ENCODE data around the gene CYP4F22.

The CYP4F22 gene

GRCh38 chr19:15540435-15540834 lies 32.1 kb downstream of the CYP4F22 start:
- DNase-seq (ENCODE audit: low read depth), result no peak
- H3K4me3 ChIP-seq (ENCODE audit: low read length), result no peak overlapping the region
- TF ChIP-seq CTCF (conservative IDR thresholded peaks at IDR 0.05; ENCODE audit: low read length), result no peak

- no peak for TF ChIP-seq CTCF (conservative IDR thresholded peaks at IDR 0.05; ENCODE audit: low read length)
- H3K4me3 ChIP-seq (ENCODE audit: low read length), result no peak overlapping the region
- DNase-seq (ENCODE audit: low read depth), result no peak
Observed at GRCh38 chr19:15544283-15544682, 36.0 kb downstream of the CYP4F22 start.

GRCh38 chr19:15544970-15545369 lies 36.6 kb downstream of the CYP4F22 start:
- DNase-seq (ENCODE audit: low read depth), result no peak
- no peak for TF ChIP-seq CTCF (conservative IDR thresholded peaks at IDR 0.05; ENCODE audit: low read length)

GRCh38 chr19:15548648-15549047 lies 40.3 kb downstream of the CYP4F22 start:
- DNase-seq (ENCODE audit: low read depth), result no peak
- TF ChIP-seq CTCF (conservative IDR thresholded peaks at IDR 0.05; ENCODE audit: low read length), result no peak
- H3K4me3 ChIP-seq (ENCODE audit: low read length), result no peak overlapping the region

More at GRCh38 chr19:15544970-15545369, 36.6 kb downstream of the CYP4F22 start:
- no peak overlapping the region for H3K4me3 ChIP-seq (ENCODE audit: low read length)

- no peak overlapping the region for H3K4me3 ChIP-seq (ENCODE audit: low read length)
- TF ChIP-seq CTCF (conservative IDR thresholded peaks at IDR 0.05; ENCODE audit: low read length), result no peak
- no peak for DNase-seq (ENCODE audit: low read depth)
Observed at GRCh38 chr19:15549581-15549980, 41.3 kb downstream of the CYP4F22 start.

- no peak for TF ChIP-seq CTCF (conservative IDR thresholded peaks at IDR 0.05; ENCODE audit: low read length)
- no peak for DNase-seq (ENCODE audit: low read depth)
- no peak overlapping the region for H3K4me3 ChIP-seq (ENCODE audit: low read length)
Observed at GRCh38 chr19:15550273-15550672, 41.9 kb downstream of the CYP4F22 start.

- H3K4me3 ChIP-seq (ENCODE audit: low read length), result peak overlapping the region; percentile 38
- DNase-seq (ENCODE audit: low read depth), result no peak
- TF ChIP-seq CTCF (conservative IDR thresholded peaks at IDR 0.05; ENCODE audit: low read length), result 0 out of 2 replicates have a peak, but pooled peaks have one; percentile 8
Observed at GRCh38 chr19:15550929-15551292, 42.6 kb downstream of the CYP4F22 start.

Data from AG10803 (cell line).